Measurements from ENCODE around the gene INTS11.

GRCh38 chr1:1367315-1367714 lies 42.9 kb upstream of the INTS11 start:
- TF ChIP-seq CTCF (IDR thresholded peaks at IDR 0.05) (no peak), POLR2A (IDR thresholded peaks at IDR 0.05) (no peak)

Data from right lobe of liver (tissue), 4 donors.